H9 (cell line): ENCODE measurements around the gene MICOS13. TPM values are rescaled to one million over a fixed set of nuclear protein-coding genes. Genes with fewer than 3 reads are reported as not detected.

Experiments
- DNase-seq: peaks from one replicate; pipeline ENCODE4 v3.0.0-alpha.2; 2017
- H2AFZ ChIP-seq: one replicate; pipeline ENCODE4 v1.6.1; 2013; ENCODE audit warnings: mild to moderate bottlenecking, low read length, control low read depth, moderate library complexity
- H2AK5ac ChIP-seq: 2 replicates; pipeline ENCODE4 v1.6.1; 2013; ENCODE audit warnings: low read length, control low read depth, mixed read lengths; ENCODE audit not compliant: insufficient read length
- H2BK120ac ChIP-seq: one replicate; pipeline ENCODE4 v1.6.1; 2013; ENCODE audit warnings: low read depth, mild to moderate bottlenecking, low read length, control low read depth, inconsistent platforms; ENCODE audit not compliant: poor library complexity, severe bottlenecking
- H2BK12ac ChIP-seq: 2 replicates; pipeline ENCODE4 v1.6.1; 2013; ENCODE audit warnings: low read length, control low read depth, mixed read lengths, low read depth; ENCODE audit not compliant: insufficient read length
- H2BK15ac ChIP-seq: 2 replicates; pipeline ENCODE4 v1.6.1; 2013; ENCODE audit warnings: low read depth, low read length, control low read depth
- H2BK20ac ChIP-seq: one replicate; pipeline ENCODE4 v1.6.1; 2013; ENCODE audit warnings: low read depth, mild to moderate bottlenecking, low read length, control low read depth, inconsistent platforms; ENCODE audit not compliant: poor library complexity, severe bottlenecking
- H2BK5ac ChIP-seq: 2 replicates; pipeline ENCODE4 v1.6.1; 2013; ENCODE audit warnings: low read length, control low read depth, mixed read lengths; ENCODE audit not compliant: insufficient read length
- H3K14ac ChIP-seq: 2 replicates; pipeline ENCODE4 v1.6.1; 2013; ENCODE audit warnings: low read length, control low read depth; ENCODE audit not compliant: insufficient read depth
- H3K18ac ChIP-seq: 2 replicates; pipeline ENCODE4 v1.6.1; 2013; ENCODE audit warnings: low read depth, mild to moderate bottlenecking, mixed read lengths, low read length, control low read depth; ENCODE audit not compliant: insufficient read length
- H3K23ac ChIP-seq: 2 replicates; pipeline ENCODE4 v1.6.1; 2013; ENCODE audit warnings: low read length, control low read depth, mixed read lengths, low read depth; ENCODE audit not compliant: insufficient read length
- H3K23me2 ChIP-seq: 2 replicates; pipeline ENCODE4 v1.6.1; 2013; ENCODE audit warnings: low read depth, mild to moderate bottlenecking, mixed read lengths, low read length, control low read depth; ENCODE audit not compliant: insufficient read length, poor library complexity, severe bottlenecking
- H3K27ac ChIP-seq: 2 replicates; pipeline ENCODE4 v1.5.1; 2013; ENCODE audit warnings: low read length, control low read depth, mixed read lengths, low read depth; ENCODE audit not compliant: insufficient read length
- H3K27me3 ChIP-seq: 2 replicates; pipeline ENCODE4 v1.6.1; 2013; ENCODE audit warnings: low read length, control low read depth, inconsistent platforms; ENCODE audit not compliant: insufficient read depth
- H3K4ac ChIP-seq: 2 replicates; pipeline ENCODE4 v1.6.1; 2013; ENCODE audit warnings: low read depth, mild to moderate bottlenecking, control low read depth, inconsistent platforms, low read length, moderate library complexity
- H3K4me1 ChIP-seq: 2 replicates; pipeline ENCODE4 v1.6.1; 2013; ENCODE audit warnings: low read length, control low read depth, inconsistent platforms; ENCODE audit not compliant: insufficient read depth
- H3K4me2 ChIP-seq: 2 replicates; pipeline ENCODE4 v1.6.1; 2013; ENCODE audit warnings: low read length, control low read depth, mixed read lengths; ENCODE audit not compliant: insufficient read length, insufficient read depth
- H3K56ac ChIP-seq: 2 replicates; pipeline ENCODE4 v1.6.1; 2013; ENCODE audit warnings: low read depth, mild to moderate bottlenecking, mixed read lengths, low read length, control low read depth; ENCODE audit not compliant: insufficient read length
- H3K79me1 ChIP-seq: 2 replicates; pipeline ENCODE4 v1.6.1; 2013; ENCODE audit warnings: low read depth, mild to moderate bottlenecking, moderate library complexity, low read length, control low read depth, inconsistent platforms; ENCODE audit not compliant: insufficient read depth, poor library complexity, severe bottlenecking
- H3K79me2 ChIP-seq: 2 replicates; pipeline ENCODE4 v1.6.1; 2013; ENCODE audit warnings: low read length, control low read depth, inconsistent platforms; ENCODE audit not compliant: insufficient read depth
- H3K9ac ChIP-seq: 2 replicates; pipeline ENCODE4 v1.6.1; 2013; ENCODE audit warnings: low read length, control low read depth, mixed read lengths; ENCODE audit not compliant: insufficient read length; ENCODE audit errors: extremely low read depth
- H3K9me3 ChIP-seq: one replicate; pipeline ENCODE4 v1.6.1; 2013; ENCODE audit warnings: low read depth, low read length, inconsistent platforms; ENCODE audit not compliant: control insufficient read depth
- H3T11ph ChIP-seq: one replicate; pipeline ENCODE4 v1.6.1; 2013; ENCODE audit warnings: mild to moderate bottlenecking, low read length, control low read depth, inconsistent platforms
- H4K20me1 ChIP-seq: one replicate; pipeline ENCODE4 v1.6.1; 2013; ENCODE audit not compliant: control insufficient read depth, insufficient read length, insufficient read depth
- H4K5ac ChIP-seq: 2 replicates; pipeline ENCODE4 v1.6.1; 2013; ENCODE audit warnings: low read depth, mild to moderate bottlenecking, mixed read lengths, low read length, control low read depth; ENCODE audit not compliant: insufficient read length
- H4K8ac ChIP-seq: replicated peaks from 2 replicates; pipeline ENCODE4 v1.6.1; 2013; ENCODE audit warnings: low read length, control low read depth, mixed read lengths, low read depth; ENCODE audit not compliant: insufficient read length
- H4K91ac ChIP-seq: 2 replicates; pipeline ENCODE4 v1.6.1; 2013; ENCODE audit warnings: low read depth, mild to moderate bottlenecking, moderate library complexity, mixed read lengths, low read length, control low read depth; ENCODE audit not compliant: insufficient read length
- H3K27ac Mint-ChIP-seq, 3 experiments: 2 replicates in 2 of 3; 3 replicates in 1 of 3; pipeline ENCODE4 v1.8.0; 2020 to 2021; ENCODE audit warnings: mixed read lengths in 3 of 3, mild to moderate bottlenecking in 1 of 3, moderate library complexity in 1 of 3
- H3K27me3 Mint-ChIP-seq: 2 replicates; pipeline ENCODE4 v1.8.0; 2021; ENCODE audit warnings: low read depth, mild to moderate bottlenecking, moderate library complexity, mixed read lengths
- H3K36me3 Mint-ChIP-seq, 3 experiments: 2 replicates in 2 of 3; 3 replicates in 1 of 3; pipeline ENCODE4 v1.8.0; 2020 to 2021; ENCODE audit warnings: low read depth in 3 of 3, mixed read lengths in 3 of 3; ENCODE audit not compliant: insufficient read depth in 1 of 3
- H3K4me1 Mint-ChIP-seq, 2 experiments: 2 replicates each; pipeline ENCODE4 v1.8.0; 2020; ENCODE audit warnings: mixed read lengths in 2 of 2
- H3K4me3 Mint-ChIP-seq, 2 experiments: 2 replicates in 1 of 2; 3 replicates in 1 of 2; pipeline ENCODE4 v1.8.0; 2020 to 2021; ENCODE audit warnings: mild to moderate bottlenecking in 2 of 2, mixed read lengths in 2 of 2, moderate library complexity in 1 of 2
- H3K9me3 Mint-ChIP-seq, 2 experiments: 2 replicates in 1 of 2; 3 replicates in 1 of 2; pipeline ENCODE4 v1.8.0; 2020; ENCODE audit warnings: mild to moderate bottlenecking in 2 of 2, mixed read lengths in 2 of 2, moderate library complexity in 1 of 2
- CTCF ChIP-seq: fragments of 200-600 bp; sonication (generic); conservative IDR thresholded peaks from 3 replicates; pipeline ENCODE4 v1.8.0; 2021; ENCODE audit warnings: antibody characterized with exemption, mild to moderate bottlenecking
- WGBS: extraction: QIAGEN DNeasy Blood & Tissue Kit; methylation state at CpG from one replicate; pipeline ENCODE4 v1.1.7; 2013; ENCODE audit warnings: missing lambda C conversion rate, low lambda C conversion rate, mixed read lengths; ENCODE audit not compliant: insufficient read length; ENCODE audit errors: extremely low coverage; 5-methylcytosine and 5-hydroxymethylcytosine counted together
- total RNA-seq: library from RNA; stranded (reverse); gene quantifications from 2 replicates; pipeline ENCODE4 v1.2.1, GENCODE V29; 2021

The MICOS13 gene
- total RNA-seq, 1 experiment from 2014 or later = 23.8 TPM

- H2BK5ac ChIP-seq = no peak overlapping the region
- H3K9me3 Mint-ChIP-seq = no peaks in the 10 kb centered on the region
- H3K23me2 ChIP-seq = no peaks in the 10 kb centered on the region
- H3K27me3 ChIP-seq = no peaks in the 10 kb centered on the region
- no peaks in the 10 kb centered on the region for H4K20me1 ChIP-seq
- H3K79me2 ChIP-seq = peaks cover 16% of the 10 kb centered on the region; the same call in 1 of the 2 replicates
- H2BK120ac ChIP-seq = no peak overlapping the region
- no peak overlapping the region for H3T11ph ChIP-seq
- no peak overlapping the region for H3K4me3 Mint-ChIP-seq
- no peak overlapping the region for H3K27ac ChIP-seq
- no peak overlapping the region for H2BK12ac ChIP-seq
- H3K27me3 Mint-ChIP-seq = no peaks in the 10 kb centered on the region
- H3K4me2 ChIP-seq = no peak overlapping the region
- H2BK15ac ChIP-seq = no peak overlapping the region
- H3K27ac Mint-ChIP-seq = peak overlapping the region in 1 of 3 experiments; percentile 44; a peak in 1 of 7 replicates
- no CpG with 5 or more reads among the region's 2 CpGs for WGBS
- H2AK5ac ChIP-seq = no peak overlapping the region
- no peak overlapping the region for H3K4ac ChIP-seq
- H2AFZ ChIP-seq = no peak overlapping the region
- H3K9ac ChIP-seq = no peak overlapping the region
- peaks cover 36 to 68% (median 63%) of the 10 kb centered on the region in 3 experiments; a peak in 6 of 7 replicates for H3K36me3 Mint-ChIP-seq
- peaks cover 7% of the 10 kb centered on the region for H3K79me1 ChIP-seq
- no peak overlapping the region for H4K91ac ChIP-seq
- no peak for DNase-seq
- no peak overlapping the region for H2BK20ac ChIP-seq
- H4K8ac ChIP-seq = no peak overlapping the region
- peaks cover 0 to 2% of the 10 kb centered on the region in 2 experiments; a peak in 2 of 4 replicates for H3K4me1 Mint-ChIP-seq
- H3K18ac ChIP-seq = no peak overlapping the region
- no peak overlapping the region for H3K14ac ChIP-seq
- H3K56ac ChIP-seq = no peak overlapping the region
- H4K5ac ChIP-seq = no peak overlapping the region
- no peak for TF ChIP-seq CTCF
- no peaks in the 10 kb centered on the region for H3K4me1 ChIP-seq
- H3K9me3 ChIP-seq = no peaks in the 10 kb centered on the region
- no peak overlapping the region for H3K23ac ChIP-seq
Measured at GRCh38 chr19:5642204-5642603, 38.1 kb downstream of the MICOS13 start.
